RWPE1 (cell line): Measurements from ENCODE around the gene JDP2.

Experiments used
- CTCF ChIA-PET: fragments of 350-600 bp; sonication (Branson Sonifier 250); formaldehyde crosslinking; extraction: SDS; loops from one replicate; lab custom pipeline; 2021; lab: Yijun Ruan, JAX
- POLR2A ChIA-PET: fragments of 400-600 bp; formaldehyde crosslinking; extraction: SDS; loops from one replicate; lab custom pipeline; 2020; ENCODE audit warnings: antibody characterized with exemption; ENCODE audit not compliant: low non-redundant PET; lab: Yijun Ruan, JAX
- DNase-seq: peaks from one replicate; pipeline ENCODE4 v3.0.0; 2012; ENCODE audit warnings: low spot score
- H3K27ac ChIP-seq: fragments of 450-650 bp; 2 replicates; pipeline ENCODE4 v1.5.1; 2017
- CTCF ChIP-seq: fragments of 450-650 bp; conservative IDR thresholded peaks from 2 replicates; pipeline ENCODE4 v1.5.1; 2017; ENCODE audit warnings: low read depth, mild to moderate bottlenecking

JDP2 gene

GRCh38 chr14:75443203-75443969, 15.6 kb downstream of the JDP2 start:
- POLR2A ChIA-PET: interaction anchor here (0.6 kb wide), 1 partner anchor 10 kb away, joined by 6 read pairs; no protein-coding TSS in a partner anchor
- CTCF ChIA-PET: interaction anchor here (0.7 to 0.8 kb wide), 2 partner anchors 10 to 547 kb away, joined by 3 read pairs; no protein-coding TSS in a partner anchor

GRCh38 chr14:75445236-75445635, 17.4 kb downstream of the JDP2 start:
- ChIA-PET CTCF (interaction anchor here (0.7 kb wide), 1 partner anchor 442 kb away, joined by 4 read pairs; no protein-coding TSS in a partner anchor), POLR2A (no interaction called here)
- no peak overlapping the region for H3K27ac ChIP-seq
- DNase-seq: no peak
- no peak for TF ChIP-seq CTCF

More at GRCh38 chr14:75443203-75443969, 15.6 kb downstream of the JDP2 start:
- no peak overlapping the region for H3K27ac ChIP-seq
- DNase-seq: no peak
- TF ChIP-seq CTCF: no peak

- TF ChIP-seq CTCF: no peak
- CTCF ChIA-PET: interaction anchor here (0.7 kb wide), 1 partner anchor 115 kb away, joined by 3 read pairs; no protein-coding TSS in a partner anchor
- POLR2A ChIA-PET: no interaction called here
- no peak overlapping the region for H3K27ac ChIP-seq
- DNase-seq: no peak
Observed at GRCh38 chr14:75445963-75446362, 18.1 kb downstream of the JDP2 start.

GRCh38 chr14:75446447-75446846, 18.6 kb downstream of the JDP2 start:
- POLR2A ChIA-PET: no interaction called here
- no peak overlapping the region for H3K27ac ChIP-seq
- TF ChIP-seq CTCF: no peak
- no peak for DNase-seq
- CTCF ChIA-PET: interaction anchor here (0.7 kb wide), 1 partner anchor 115 kb away, joined by 3 read pairs; no protein-coding TSS in a partner anchor

GRCh38 chr14:75448209-75448608, 20.4 kb downstream of the JDP2 start:
- no peak for DNase-seq
- no peak for TF ChIP-seq CTCF
- CTCF ChIA-PET: interaction anchor here (0.8 kb wide), 2 partner anchors 113 to 152 kb away, joined by 3 read pairs; no protein-coding TSS in a partner anchor
- H3K27ac ChIP-seq: no peak overlapping the region
- POLR2A ChIA-PET: no interaction called here

GRCh38 chr14:75449036-75449435, 21.2 kb downstream of the JDP2 start:
- CTCF ChIA-PET: interaction anchor here (0.8 kb wide), 2 partner anchors 40 to 152 kb away, joined by 3 read pairs; no protein-coding TSS in a partner anchor
- no peak overlapping the region for H3K27ac ChIP-seq
- DNase-seq: no peak
- POLR2A ChIA-PET: no interaction called here
- TF ChIP-seq CTCF: no peak
